ENCODE data around the gene VKORC1. TPM values are rescaled to one million over a fixed set of nuclear protein-coding genes. Genes with fewer than 3 reads are reported as not detected.

The VKORC1 gene
- total and polyA plus RNA-seq, 2 of the 8 experiments (the other 6 are each of a cell fraction or from before 2014, with no cell fraction given) = 84.1 to 483 TPM

GRCh38 chr16:31083081-31083480 is 11.5 kb downstream of the VKORC1 start (continued):
- TF ChIP-seq TBP (IDR thresholded peaks at IDR 0.05; ENCODE audit: low read depth, low read length) = no peak
- TF ChIP-seq CEBPB (IDR thresholded peaks at IDR 0.05; ENCODE audit: low read depth, low read length) = no peak
